Kidney (tissue), 14 donors: ENCODE measurements around the gene FBXW2. TPM values are rescaled to one million over a fixed set of nuclear protein-coding genes. Genes with fewer than 3 reads are reported as not detected.

Source experiments
- DNase-seq, 5 donors: peaks; one replicate each; pipeline ENCODE4 v3.0.0-alpha.2; 2013 to 2020
- FAIRE-seq: peaks from 2 replicates; lab custom pipeline; 2012; peaks lifted over from hg19 to GRCh38; lab: Jason Lieb, UNC
- H3K27ac ChIP-seq, 2 donors: one replicate each; pipeline ENCODE4 v1.7.0; 2013; ENCODE audit warnings: low read depth in 2 of 2, low read length in 2 of 2, inconsistent platforms in 1 of 2
- H3K27me3 ChIP-seq: one replicate; pipeline ENCODE4 v1.7.1; 2013; ENCODE audit warnings: low read length, inconsistent platforms; ENCODE audit not compliant: control insufficient read depth, insufficient read depth
- H3K36me3 ChIP-seq, 3 donors: one replicate each; pipeline versions ENCODE4 v1.7.0 to v1.7.1; 2013; ENCODE audit warnings: low read length in 3 of 3, control low read depth in 1 of 3, inconsistent platforms in 1 of 3; ENCODE audit not compliant: insufficient read depth in 3 of 3, control insufficient read depth in 2 of 3
- H3K4me1 ChIP-seq, 3 donors: one replicate each; pipeline versions ENCODE4 v1.7.0 to v1.7.1; 2013; ENCODE audit warnings: low read length in 3 of 3, inconsistent platforms in 1 of 3, low read depth in 1 of 3; ENCODE audit not compliant: control insufficient read depth in 2 of 3, insufficient read depth in 2 of 3
- H3K4me3 ChIP-seq, 3 donors: one replicate each; pipeline versions ENCODE4 v1.7.0 to v1.8.1; 2013; ENCODE audit warnings: low read length in 3 of 3, control low read depth in 1 of 3, inconsistent platforms in 1 of 3
- H3K9ac ChIP-seq, 3 donors: one replicate each; pipeline versions ENCODE4 v1.7.0 to v1.7.1; 2013; ENCODE audit warnings: low read length in 3 of 3, control low read depth in 1 of 3, inconsistent platforms in 1 of 3
- H3K9me3 ChIP-seq, 3 donors: one replicate each; pipeline versions ENCODE4 v1.7.0 to v1.7.1; 2013; ENCODE audit warnings: low read length in 3 of 3, control low read depth in 1 of 3, inconsistent platforms in 1 of 3; ENCODE audit not compliant: control insufficient read depth in 2 of 3, insufficient read depth in 1 of 3
- intact Hi-C: fragments of 100-400 bp; cut with DNase I; formaldehyde crosslinking; loops from one replicate; pipeline ENCODE4 v1.11.1; 2022
- polyA plus RNA-seq: library from polyadenylated mRNA; stranded (reverse); fragments of 350-450 nt; fragmentation: Illumina TruSeq; extraction: RNeasy Lipid Tissue Mini Kit (QIAGEN cat#74804); gene quantifications from one replicate; pipeline ENCODE4 v1.2.3, GENCODE V29; 2014; ENCODE audit warnings: low read depth, low replicate concordance; ENCODE audit not compliant: insufficient read depth
- total RNA-seq: library from RNA; stranded (reverse); fragmentation: NEBNext Ultra II Directional; extraction: Animal tissue kit (Norgen Biotek cat#: 25700); gene quantifications from one replicate; pipeline ENCODE4 v1.2.1, GENCODE V29; 2021
- TF ChIP-seq, protein P1 (sequence below): IDR thresholded peaks from 3 replicates; pipeline ENCODE4 v1.5.1; 2012; ENCODE audit warnings: mild to moderate bottlenecking, moderate library complexity, borderline replicate concordance; ENCODE audit not compliant: insufficient read depth; ENCODE audit errors: extremely low read depth
- donor health status: control.
- donor health status: control.
- donor health status: control.
- donor health status: control.
- donor health status: control.
- donor health status: DM: yes; HTN: yes; CAD: no.
- donor health status: Normal renal cell carcinoma (clear cell type).

Gene FBXW2
- total and polyA plus RNA-seq, 2 donors from 2014 or later = 13.8 to 67.8 TPM

DNA sequence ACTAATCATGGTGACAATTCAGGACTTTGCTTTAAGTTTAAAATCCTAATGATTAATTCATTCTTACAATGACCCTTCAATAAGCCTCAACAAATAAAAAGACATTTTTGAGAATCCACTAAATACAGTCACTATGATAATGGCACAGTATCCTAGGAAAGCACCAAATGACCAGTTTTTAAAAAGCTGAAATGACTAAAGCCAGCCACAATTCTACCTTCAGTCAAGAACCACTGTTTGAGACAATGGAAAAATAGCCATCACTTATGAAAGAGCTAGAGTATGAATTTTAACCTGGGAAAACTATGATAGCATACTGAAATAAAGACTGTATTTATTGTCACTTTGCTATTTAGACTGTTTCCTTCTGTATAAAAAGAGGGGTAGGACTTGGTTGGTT lies 14.0 kb downstream of the FBXW2 start:
- Histone ChIP-seq H3K36me3 (peaks cover 3 to 28% (median 15%) of the 10 kb centered on the region in 3 donors), H3K4me1 (no peaks in the 10 kb centered on the region), H3K4me3 (no peak overlapping the region), H3K9me3 (no peaks in the 10 kb centered on the region), H3K27ac (no peak overlapping the region), H3K9ac (no peak overlapping the region), H3K27me3 (no peaks in the 10 kb centered on the region)
- intact Hi-C loops = no loop called here
- DNase-seq = no peak
- TF ChIP-seq, protein P1, sequence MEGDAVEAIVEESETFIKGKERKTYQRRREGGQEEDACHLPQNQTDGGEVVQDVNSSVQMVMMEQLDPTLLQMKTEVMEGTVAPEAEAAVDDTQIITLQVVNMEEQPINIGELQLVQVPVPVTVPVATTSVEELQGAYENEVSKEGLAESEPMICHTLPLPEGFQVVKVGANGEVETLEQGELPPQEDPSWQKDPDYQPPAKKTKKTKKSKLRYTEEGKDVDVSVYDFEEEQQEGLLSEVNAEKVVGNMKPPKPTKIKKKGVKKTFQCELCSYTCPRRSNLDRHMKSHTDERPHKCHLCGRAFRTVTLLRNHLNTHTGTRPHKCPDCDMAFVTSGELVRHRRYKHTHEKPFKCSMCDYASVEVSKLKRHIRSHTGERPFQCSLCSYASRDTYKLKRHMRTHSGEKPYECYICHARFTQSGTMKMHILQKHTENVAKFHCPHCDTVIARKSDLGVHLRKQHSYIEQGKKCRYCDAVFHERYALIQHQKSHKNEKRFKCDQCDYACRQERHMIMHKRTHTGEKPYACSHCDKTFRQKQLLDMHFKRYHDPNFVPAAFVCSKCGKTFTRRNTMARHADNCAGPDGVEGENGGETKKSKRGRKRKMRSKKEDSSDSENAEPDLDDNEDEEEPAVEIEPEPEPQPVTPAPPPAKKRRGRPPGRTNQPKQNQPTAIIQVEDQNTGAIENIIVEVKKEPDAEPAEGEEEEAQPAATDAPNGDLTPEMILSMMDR = no peak
- no peak for FAIRE-seq

DNA sequence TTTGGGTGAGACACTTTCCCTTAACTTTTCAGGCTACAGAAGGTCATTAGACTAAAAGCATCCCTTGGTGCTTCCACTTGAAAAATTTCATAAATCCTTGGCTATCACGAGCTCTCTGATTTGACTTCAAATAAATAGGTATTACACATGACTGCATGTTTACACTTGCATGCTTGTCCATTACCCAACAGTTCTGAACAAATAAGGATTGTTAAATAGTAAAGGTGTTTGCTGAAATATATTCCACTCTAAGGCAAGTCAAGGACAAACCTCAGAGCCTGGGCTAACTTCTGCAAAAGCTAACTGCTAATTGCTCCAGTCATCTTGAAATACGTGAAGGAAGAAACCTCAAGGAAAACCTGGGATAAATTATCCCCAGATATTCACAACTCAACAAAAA lies 14.5 kb downstream of the FBXW2 start:
- H3K9ac ChIP-seq = no peak overlapping the region
- H3K27ac ChIP-seq = no peak overlapping the region
- H3K27me3 ChIP-seq = no peaks in the 10 kb centered on the region
- DNase-seq (no peak), FAIRE-seq (no peak)
- intact Hi-C loops = no loop called here
- H3K9me3 ChIP-seq = no peaks in the 10 kb centered on the region
- no peaks in the 10 kb centered on the region for H3K4me1 ChIP-seq
- no peak overlapping the region for H3K4me3 ChIP-seq
- peaks cover 3 to 28% (median 15%) of the 10 kb centered on the region in 3 donors for H3K36me3 ChIP-seq
- TF ChIP-seq, protein P1 = no peak

DNA sequence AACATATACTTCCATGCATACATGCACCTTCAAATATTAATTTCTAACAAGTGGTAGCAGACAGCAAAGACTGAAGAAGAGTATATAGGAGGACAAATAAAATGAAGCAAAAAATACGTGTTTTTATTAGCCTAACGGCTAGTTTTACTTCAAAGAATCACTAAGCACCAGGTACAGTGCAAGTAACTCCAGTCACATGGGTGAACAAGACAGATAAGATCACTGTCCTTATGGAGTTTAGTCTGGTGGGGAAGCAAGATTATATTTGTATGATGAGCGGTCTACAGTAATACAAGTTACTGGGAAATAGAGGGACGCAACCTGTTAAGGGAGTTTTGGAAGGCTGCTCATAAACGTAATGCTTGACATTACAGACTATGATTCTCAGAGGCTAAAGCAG lies 16.0 kb downstream of the FBXW2 start:
- no peaks in the 10 kb centered on the region for H3K9me3 ChIP-seq
- intact Hi-C loops = no loop called here
- no peaks in the 10 kb centered on the region for H3K4me1 ChIP-seq
- TF ChIP-seq, protein P1 = no peak
- no peak overlapping the region for H3K9ac ChIP-seq
- peaks cover 3 to 32% (median 16%) of the 10 kb centered on the region in 3 donors for H3K36me3 ChIP-seq
- no peak overlapping the region for H3K27ac ChIP-seq
- no peak overlapping the region for H3K4me3 ChIP-seq
- no peak for FAIRE-seq
- H3K27me3 ChIP-seq = no peaks in the 10 kb centered on the region
- DNase-seq = no peak

DNA sequence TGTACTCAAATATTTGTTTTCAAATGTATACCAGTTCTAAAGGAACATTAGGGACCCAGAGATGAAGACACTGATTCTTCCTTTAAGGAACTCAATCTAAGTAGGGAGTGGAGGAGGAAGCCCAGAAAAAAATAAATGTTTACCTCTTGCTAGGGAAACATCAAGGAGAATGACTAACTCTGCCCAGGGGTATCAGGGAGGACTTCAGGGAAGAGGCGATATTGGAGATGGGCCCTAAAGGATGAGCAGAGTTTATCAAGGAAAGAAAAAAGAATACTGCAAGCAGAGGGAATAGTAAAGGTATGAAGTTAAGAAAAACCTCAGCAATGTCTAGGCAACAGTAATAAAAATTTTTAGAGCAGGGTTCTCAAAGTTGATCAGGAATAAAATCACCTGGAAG lies 16.4 kb downstream of the FBXW2 start:
- no peak for DNase-seq
- Histone ChIP-seq H3K9me3 (no peaks in the 10 kb centered on the region), H3K4me1 (no peaks in the 10 kb centered on the region), H3K9ac (no peak overlapping the region), H3K36me3 (peaks cover 3 to 32% (median 16%) of the 10 kb centered on the region in 3 donors), H3K27me3 (no peaks in the 10 kb centered on the region), H3K27ac (no peak overlapping the region), H3K4me3 (no peak overlapping the region)
- no peak for FAIRE-seq
- intact Hi-C loops = no loop called here
- TF ChIP-seq, protein P1 = no peak
